ENCODE results near the gene NFATC4. TPM values are rescaled to one million over a fixed set of nuclear protein-coding genes. Genes with fewer than 3 reads are reported as not detected.

Gene NFATC4
- total RNA-seq, 1 donor from 2014 or later: 130 TPM

DNA sequence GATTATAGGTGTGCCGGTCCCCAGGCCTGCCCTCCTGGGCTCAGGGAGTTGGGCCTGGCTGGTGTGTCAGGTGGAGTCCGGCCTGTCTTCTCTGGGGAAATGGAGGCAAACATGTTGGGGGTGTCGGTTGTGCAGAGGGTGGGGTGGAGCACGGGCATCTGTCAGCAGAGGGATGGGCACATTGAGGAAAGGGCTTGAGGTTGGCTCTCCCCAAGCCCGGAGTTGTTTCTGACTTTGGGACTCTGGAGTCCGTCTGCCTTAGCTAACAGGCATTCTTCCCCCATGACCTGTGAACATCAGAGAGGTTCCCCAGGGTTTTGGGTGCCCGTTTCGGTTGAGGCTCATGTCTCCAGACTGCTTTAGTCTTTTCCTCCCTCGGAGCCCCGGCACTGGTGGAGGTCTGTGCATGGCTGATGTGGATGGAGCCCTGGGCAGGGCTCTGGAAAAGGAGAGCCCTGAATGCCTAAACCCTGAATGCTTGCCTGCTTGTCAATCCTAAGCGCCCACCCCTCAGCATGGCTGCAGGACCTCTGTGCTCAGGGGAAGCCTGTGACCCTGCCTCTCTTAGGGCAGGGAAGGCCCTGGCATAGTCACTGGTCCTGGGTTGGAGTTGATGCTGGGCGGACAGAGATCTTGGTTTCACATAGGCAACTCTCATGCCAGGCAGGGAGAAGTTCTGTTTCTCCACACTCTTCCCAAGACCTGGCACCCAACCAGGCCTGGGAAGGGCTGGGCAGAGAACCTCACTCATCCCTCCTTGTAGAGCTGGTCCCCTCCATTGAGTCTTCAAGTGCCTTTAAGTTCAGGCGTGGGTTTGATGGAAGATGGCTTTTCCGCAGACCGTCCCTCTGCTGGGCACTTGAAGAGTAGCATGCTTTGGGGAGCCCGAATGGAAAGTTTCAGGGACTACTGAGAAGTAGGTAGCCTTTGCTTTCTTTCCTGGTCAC, 43.7 kb downstream of the NFATC4 start:
- TF ChIP-seq, protein P1, sequence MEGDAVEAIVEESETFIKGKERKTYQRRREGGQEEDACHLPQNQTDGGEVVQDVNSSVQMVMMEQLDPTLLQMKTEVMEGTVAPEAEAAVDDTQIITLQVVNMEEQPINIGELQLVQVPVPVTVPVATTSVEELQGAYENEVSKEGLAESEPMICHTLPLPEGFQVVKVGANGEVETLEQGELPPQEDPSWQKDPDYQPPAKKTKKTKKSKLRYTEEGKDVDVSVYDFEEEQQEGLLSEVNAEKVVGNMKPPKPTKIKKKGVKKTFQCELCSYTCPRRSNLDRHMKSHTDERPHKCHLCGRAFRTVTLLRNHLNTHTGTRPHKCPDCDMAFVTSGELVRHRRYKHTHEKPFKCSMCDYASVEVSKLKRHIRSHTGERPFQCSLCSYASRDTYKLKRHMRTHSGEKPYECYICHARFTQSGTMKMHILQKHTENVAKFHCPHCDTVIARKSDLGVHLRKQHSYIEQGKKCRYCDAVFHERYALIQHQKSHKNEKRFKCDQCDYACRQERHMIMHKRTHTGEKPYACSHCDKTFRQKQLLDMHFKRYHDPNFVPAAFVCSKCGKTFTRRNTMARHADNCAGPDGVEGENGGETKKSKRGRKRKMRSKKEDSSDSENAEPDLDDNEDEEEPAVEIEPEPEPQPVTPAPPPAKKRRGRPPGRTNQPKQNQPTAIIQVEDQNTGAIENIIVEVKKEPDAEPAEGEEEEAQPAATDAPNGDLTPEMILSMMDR (conservative IDR thresholded peaks at IDR 0.05): peak; percentile 81
- Mint-ChIP-seq H3K4me3 (no peak overlapping the region), H3K36me3 (peaks cover 12% of the 10 kb centered on the region), H3K27ac (no peak overlapping the region), H3K27me3 (no peaks in the 10 kb centered on the region), H3K4me1 (ENCODE audit: unreplicated experiment) (no peaks in the 10 kb centered on the region), H3K9me3 (no peaks in the 10 kb centered on the region)
- DNase-seq (ENCODE audit: extremely low spot score, unreplicated experiment): peak; percentile 67

DNA sequence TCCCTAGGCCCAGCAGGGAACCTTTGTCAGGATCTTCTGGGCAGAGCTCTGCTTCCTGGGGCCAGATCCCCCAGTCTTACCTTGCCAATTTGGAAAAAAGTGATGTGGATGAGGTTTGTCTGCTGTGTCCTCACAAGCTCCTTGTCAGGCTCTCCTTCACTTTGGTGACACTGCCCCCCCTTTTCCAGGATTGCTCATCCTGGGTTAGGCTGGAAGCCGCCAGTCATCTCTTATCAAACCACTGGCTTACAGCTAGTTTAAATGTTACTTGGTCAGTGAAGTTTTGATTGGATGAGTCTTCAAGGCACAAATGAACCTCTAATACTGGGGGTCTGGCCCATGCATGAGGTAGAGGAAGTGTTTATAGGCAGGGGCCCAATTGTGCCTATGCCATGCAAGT, 46.1 kb downstream of the NFATC4 start:
- Mint-ChIP-seq H3K36me3 (peaks cover 12% of the 10 kb centered on the region), H3K27me3 (no peaks in the 10 kb centered on the region), H3K27ac (no peak overlapping the region), H3K4me3 (no peak overlapping the region), H3K9me3 (no peaks in the 10 kb centered on the region), H3K4me1 (ENCODE audit: unreplicated experiment) (no peaks in the 10 kb centered on the region)
- TF ChIP-seq, protein P1 (conservative IDR thresholded peaks at IDR 0.05): no peak
- no peak for DNase-seq (ENCODE audit: extremely low spot score, unreplicated experiment)

DNA sequence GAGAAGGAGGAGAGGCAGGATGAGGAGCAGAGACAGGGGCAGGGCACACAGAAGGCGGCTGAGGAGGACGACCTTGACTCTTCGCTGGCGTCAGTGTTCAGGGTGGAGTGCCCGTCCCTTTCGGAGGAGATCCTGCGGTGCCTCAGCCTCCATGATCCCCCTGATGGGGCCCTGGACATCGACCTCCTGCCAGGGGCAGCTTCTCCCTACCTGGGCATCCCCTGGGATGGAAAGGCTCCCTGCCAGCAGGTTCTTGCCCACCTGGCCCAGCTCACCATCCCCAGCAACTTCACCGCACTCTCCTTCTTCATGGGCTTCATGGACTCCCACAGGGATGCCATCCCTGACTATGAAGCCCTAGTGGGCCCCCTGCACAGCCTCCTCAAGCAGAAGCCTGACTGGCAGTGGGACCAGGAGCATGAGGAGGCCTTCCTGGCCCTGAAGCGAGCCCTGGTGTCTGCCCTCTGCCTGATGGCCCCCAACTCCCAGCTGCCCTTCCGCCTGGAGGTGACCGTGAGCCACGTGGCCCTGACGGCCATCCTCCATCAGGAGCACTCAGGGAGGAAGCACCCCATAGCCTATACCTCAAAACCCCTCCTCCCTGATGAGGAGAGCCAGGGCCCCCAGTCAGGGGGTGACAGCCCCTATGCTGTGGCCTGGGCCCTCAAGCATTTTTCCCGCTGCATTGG, 46.9 kb downstream of the NFATC4 start:
- peaks cover 12% of the 10 kb centered on the region for H3K36me3 Mint-ChIP-seq
- H3K27me3 Mint-ChIP-seq: no peaks in the 10 kb centered on the region
- no peak overlapping the region for H3K4me3 Mint-ChIP-seq
- TF ChIP-seq, protein P1 (conservative IDR thresholded peaks at IDR 0.05): no peak
- H3K4me1 Mint-ChIP-seq (ENCODE audit: unreplicated experiment): no peaks in the 10 kb centered on the region
- no peak overlapping the region for H3K27ac Mint-ChIP-seq
- H3K9me3 Mint-ChIP-seq: no peaks in the 10 kb centered on the region
- no peak for DNase-seq (ENCODE audit: extremely low spot score, unreplicated experiment)

DNA sequence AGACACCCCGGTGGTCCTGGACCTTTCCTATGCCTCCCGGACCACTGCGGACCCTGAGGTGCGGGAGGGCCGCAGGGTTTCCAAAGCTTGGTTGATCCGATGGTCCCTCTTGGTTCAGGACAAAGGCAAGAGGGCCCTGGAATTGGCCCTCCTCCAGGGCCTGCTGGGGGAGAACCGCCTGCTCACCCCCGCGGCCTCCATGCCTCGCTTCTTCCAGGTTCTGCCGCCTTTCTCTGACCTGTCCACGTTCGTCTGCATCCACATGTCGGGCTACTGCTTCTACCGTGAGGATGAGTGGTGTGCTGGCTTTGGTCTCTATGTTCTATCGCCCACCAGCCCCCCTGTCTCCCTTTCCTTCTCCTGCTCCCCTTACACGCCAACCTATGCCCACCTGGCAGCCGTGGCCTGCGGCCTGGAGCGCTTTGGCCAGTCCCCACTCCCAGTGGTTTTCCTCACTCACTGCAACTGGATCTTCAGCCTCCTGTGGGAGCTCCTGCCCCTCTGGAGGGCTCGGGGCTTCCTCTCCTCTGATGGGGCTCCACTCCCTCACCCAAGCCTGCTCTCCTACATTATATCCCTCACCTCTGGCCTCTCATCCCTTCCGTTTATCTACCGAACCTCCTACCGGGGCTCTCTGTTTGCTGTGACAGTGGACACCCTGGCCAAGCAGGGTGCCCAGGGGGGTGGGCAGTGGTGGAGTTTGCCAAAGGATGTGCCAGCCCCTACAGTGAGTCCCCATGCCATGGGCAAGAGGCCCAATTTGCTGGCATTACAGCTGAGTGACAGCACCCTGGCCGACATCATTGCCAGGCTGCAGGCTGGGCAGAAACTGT, 47.7 kb downstream of the NFATC4 start:
- H3K9me3 Mint-ChIP-seq: no peaks in the 10 kb centered on the region
- TF ChIP-seq, protein P1 (conservative IDR thresholded peaks at IDR 0.05): no peak
- H3K36me3 Mint-ChIP-seq: peaks cover 12% of the 10 kb centered on the region
- H3K27me3 Mint-ChIP-seq: no peaks in the 10 kb centered on the region
- no peak for DNase-seq (ENCODE audit: extremely low spot score, unreplicated experiment)
- H3K27ac Mint-ChIP-seq: no peak overlapping the region
- H3K4me1 Mint-ChIP-seq (ENCODE audit: unreplicated experiment): no peaks in the 10 kb centered on the region
- H3K4me3 Mint-ChIP-seq: no peak overlapping the region

DNA sequence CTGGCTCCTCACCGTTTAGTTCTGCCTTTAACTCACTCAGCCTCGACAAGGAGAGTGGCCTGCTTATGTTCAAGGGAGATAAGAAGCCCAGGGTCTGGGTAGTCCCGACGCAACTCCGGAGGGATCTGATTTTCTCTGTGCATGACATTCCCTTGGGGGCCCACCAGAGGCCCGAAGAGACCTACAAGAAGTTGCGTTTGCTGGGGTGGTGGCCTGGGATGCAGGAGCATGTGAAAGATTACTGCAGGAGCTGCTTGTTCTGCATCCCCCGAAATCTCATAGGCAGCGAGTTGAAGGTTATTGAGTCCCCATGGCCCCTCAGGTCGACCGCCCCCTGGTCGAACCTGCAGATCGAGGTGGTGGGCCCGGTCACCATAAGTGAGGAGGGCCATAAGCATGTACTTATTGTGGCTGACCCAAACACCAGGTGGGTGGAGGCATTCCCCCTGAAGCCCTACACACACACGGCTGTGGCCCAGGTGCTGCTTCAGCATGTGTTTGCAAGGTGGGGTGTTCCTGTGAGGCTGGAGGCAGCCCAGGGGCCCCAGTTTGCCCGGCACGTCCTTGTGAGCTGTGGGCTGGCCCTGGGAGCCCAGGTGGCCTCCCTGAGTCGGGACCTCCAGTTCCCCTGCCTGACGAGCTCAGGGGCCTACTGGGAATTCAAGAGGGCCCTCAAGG, 48.4 kb downstream of the NFATC4 start:
- Mint-ChIP-seq H3K36me3 (peaks cover 12% of the 10 kb centered on the region), H3K9me3 (no peaks in the 10 kb centered on the region), H3K4me1 (ENCODE audit: unreplicated experiment) (no peaks in the 10 kb centered on the region), H3K27ac (no peak overlapping the region), H3K27me3 (no peaks in the 10 kb centered on the region), H3K4me3 (no peak overlapping the region)
- DNase-seq (ENCODE audit: extremely low spot score, unreplicated experiment): peak; percentile 64
- TF ChIP-seq, protein P1 (conservative IDR thresholded peaks at IDR 0.05): no peak

Data from type B pancreatic cell (in vitro differentiated cells).